Measurements from ENCODE around the gene SEMA4B. TPM values are rescaled to one million over a fixed set of nuclear protein-coding genes. Genes with fewer than 3 reads are reported as not detected.
A peak's percentile ranks its signal among the peaks of the same experiment; 100 is the strongest.

Gene SEMA4B
- total RNA-seq, 6 donors from 2014 or later: 47.6 to 81.3 (median 55.9) TPM

GRCh38 chr15:90205050-90205848, 4.1 kb downstream of the SEMA4B start:
- Histone ChIP-seq H3K9me3 (no peaks in the 10 kb centered on the region), H3K4me1 (peaks cover 19 to 58% (median 27%) of the 10 kb centered on the region in 4 donors), H3K27me3 (no peaks in the 10 kb centered on the region), H3K36me3 (peaks cover 3 to 42% (median 3%) of the 10 kb centered on the region in 4 donors), H3K27ac (no peak overlapping the region), H3K4me3 (no peak overlapping the region)
- TF ChIP-seq EP300 (IDR thresholded peaks at IDR 0.05) (no peak), POLR2AphosphoS5 (IDR thresholded peaks at IDR 0.05) (no peak), POLR2A (IDR thresholded peaks at IDR 0.05) (no peak)
- TF ChIP-seq, protein P1, sequence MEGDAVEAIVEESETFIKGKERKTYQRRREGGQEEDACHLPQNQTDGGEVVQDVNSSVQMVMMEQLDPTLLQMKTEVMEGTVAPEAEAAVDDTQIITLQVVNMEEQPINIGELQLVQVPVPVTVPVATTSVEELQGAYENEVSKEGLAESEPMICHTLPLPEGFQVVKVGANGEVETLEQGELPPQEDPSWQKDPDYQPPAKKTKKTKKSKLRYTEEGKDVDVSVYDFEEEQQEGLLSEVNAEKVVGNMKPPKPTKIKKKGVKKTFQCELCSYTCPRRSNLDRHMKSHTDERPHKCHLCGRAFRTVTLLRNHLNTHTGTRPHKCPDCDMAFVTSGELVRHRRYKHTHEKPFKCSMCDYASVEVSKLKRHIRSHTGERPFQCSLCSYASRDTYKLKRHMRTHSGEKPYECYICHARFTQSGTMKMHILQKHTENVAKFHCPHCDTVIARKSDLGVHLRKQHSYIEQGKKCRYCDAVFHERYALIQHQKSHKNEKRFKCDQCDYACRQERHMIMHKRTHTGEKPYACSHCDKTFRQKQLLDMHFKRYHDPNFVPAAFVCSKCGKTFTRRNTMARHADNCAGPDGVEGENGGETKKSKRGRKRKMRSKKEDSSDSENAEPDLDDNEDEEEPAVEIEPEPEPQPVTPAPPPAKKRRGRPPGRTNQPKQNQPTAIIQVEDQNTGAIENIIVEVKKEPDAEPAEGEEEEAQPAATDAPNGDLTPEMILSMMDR (IDR thresholded peaks at IDR 0.05): no peak
- no peak for DNase-seq
- 85 to 90% methylated on average over 9 to 10 of the region's 10 CpGs for WGBS, 2 donors
- ATAC-seq (ENCODE audit: low FRiP score in 2 of 2): no peak

- Histone ChIP-seq H3K27me3 (no peaks in the 10 kb centered on the region), H3K4me1 (peaks cover 18 to 59% (median 24%) of the 10 kb centered on the region in 4 donors), H3K4me3 (no peak overlapping the region), H3K36me3 (peaks cover 3 to 44% (median 3%) of the 10 kb centered on the region in 4 donors), H3K27ac (no peak overlapping the region), H3K9me3 (no peaks in the 10 kb centered on the region)
- DNase-seq (peak in 1 of 2 donors; percentile 60), ATAC-seq (ENCODE audit: low FRiP score in 2 of 2) (no peak)
- TF ChIP-seq POLR2A (IDR thresholded peaks at IDR 0.05) (no peak), EP300 (IDR thresholded peaks at IDR 0.05) (no peak), POLR2AphosphoS5 (IDR thresholded peaks at IDR 0.05) (no peak)
- TF ChIP-seq, protein P1 (IDR thresholded peaks at IDR 0.05): no peak
- WGBS, 2 donors: 70 to 75% methylated on average over 5 of the region's 5 CpGs
Observed at GRCh38 chr15:90205886-90206285, 4.8 kb downstream of the SEMA4B start.

GRCh38 chr15:90207252-90207651, 6.1 kb downstream of the SEMA4B start:
- H3K4me3 ChIP-seq: no peak overlapping the region
- WGBS, 2 donors: 90 to 92% methylated on average over 5 to 6 of the region's 6 CpGs
- no peak overlapping the region for H3K27ac ChIP-seq
- ATAC-seq (ENCODE audit: low FRiP score in 2 of 2) (no peak), DNase-seq (no peak)
- no peaks in the 10 kb centered on the region for H3K27me3 ChIP-seq
- H3K36me3 ChIP-seq: peaks cover 3 to 44% (median 3%) of the 10 kb centered on the region in 4 donors
- TF ChIP-seq, protein P1 (IDR thresholded peaks at IDR 0.05): no peak
- no peak for TF ChIP-seq POLR2A (IDR thresholded peaks at IDR 0.05)
- TF ChIP-seq POLR2AphosphoS5 (IDR thresholded peaks at IDR 0.05): no peak
- no peak for TF ChIP-seq EP300 (IDR thresholded peaks at IDR 0.05)
- peaks cover 24 to 63% (median 32%) of the 10 kb centered on the region in 4 donors for H3K4me1 ChIP-seq
- H3K9me3 ChIP-seq: no peaks in the 10 kb centered on the region

GRCh38 chr15:90208356-90208755, 7.2 kb downstream of the SEMA4B start:
- H3K4me1 ChIP-seq: peaks cover 19 to 63% (median 32%) of the 10 kb centered on the region in 4 donors
- no peaks in the 10 kb centered on the region for H3K9me3 ChIP-seq
- H3K36me3 ChIP-seq: peaks cover 3 to 40% (median 3%) of the 10 kb centered on the region in 4 donors
- ATAC-seq (ENCODE audit: low FRiP score in 2 of 2) (no peak), DNase-seq (no peak)
- no peaks in the 10 kb centered on the region for H3K27me3 ChIP-seq
- WGBS, 2 donors: 92 to 94% methylated on average over 6 of the region's 6 CpGs
- TF ChIP-seq EP300 (IDR thresholded peaks at IDR 0.05) (no peak), POLR2A (IDR thresholded peaks at IDR 0.05) (no peak), POLR2AphosphoS5 (IDR thresholded peaks at IDR 0.05) (no peak)
- TF ChIP-seq, protein P1 (IDR thresholded peaks at IDR 0.05): no peak
- H3K4me3 ChIP-seq: no peak overlapping the region
- no peak overlapping the region for H3K27ac ChIP-seq
